Middle frontal gyrus (tissue), 1 donor: ENCODE data around the gene SYTL3.

Experiments
- DNase-seq: peaks from one replicate; pipeline ENCODE4 v3.0.0-alpha.2; 2015; ENCODE audit warnings: low spot score; ENCODE audit errors: extremely low spot score

The SYTL3 gene

GRCh38 chr6:158771399-158772152, 121.7 kb downstream of the SYTL3 start:
- no peak for DNase-seq

- DNase-seq, result no peak
Observed at GRCh38 chr6:158772172-158772571, 122.3 kb downstream of the SYTL3 start.

GRCh38 chr6:158772851-158773371, 123.1 kb downstream of the SYTL3 start:
- no peak for DNase-seq

GRCh38 chr6:158773581-158774449, 124.0 kb downstream of the SYTL3 start:
- DNase-seq, result no peak

GRCh38 chr6:158774717-158775449, 125.0 kb downstream of the SYTL3 start:
- DNase-seq, result no peak

- DNase-seq, result no peak
Observed at GRCh38 chr6:158775832-158776231, 126.0 kb downstream of the SYTL3 start.

- no peak for DNase-seq
Observed at GRCh38 chr6:158776737-158777136, 126.9 kb downstream of the SYTL3 start.

- DNase-seq, result no peak
Observed at GRCh38 chr6:158777510-158777909, 127.7 kb downstream of the SYTL3 start.

- no peak for DNase-seq
Observed at GRCh38 chr6:158778005-158778527, 128.2 kb downstream of the SYTL3 start.

- no peak for DNase-seq
Observed at GRCh38 chr6:158780246-158780884, 130.5 kb downstream of the SYTL3 start.

- no peak for DNase-seq
Observed at GRCh38 chr6:158780988-158781691, 131.3 kb downstream of the SYTL3 start.

GRCh38 chr6:158781692-158782373, 132.0 kb downstream of the SYTL3 start:
- no peak for DNase-seq

GRCh38 chr6:158782432-158783166, 132.7 kb downstream of the SYTL3 start:
- DNase-seq, result no peak

GRCh38 chr6:158783167-158783450, 133.3 kb downstream of the SYTL3 start:
- DNase-seq, result no peak

GRCh38 chr6:158783851-158784250, 134.0 kb downstream of the SYTL3 start:
- DNase-seq, result no peak

- DNase-seq, result no peak
Observed at GRCh38 chr6:158784505-158784904, 134.7 kb downstream of the SYTL3 start.

GRCh38 chr6:158785036-158785435, 135.2 kb downstream of the SYTL3 start:
- DNase-seq, result no peak

GRCh38 chr6:158786645-158787304, 136.9 kb downstream of the SYTL3 start:
- no peak for DNase-seq

GRCh38 chr6:158787395-158787794, 137.5 kb downstream of the SYTL3 start:
- no peak for DNase-seq
